GM18861 (cell line): ENCODE results near the gene PSME4.
"Not testable (repeated sequence)": the region's sequence is repeated elsewhere in the genome, so short reads cannot be mapped to it uniquely, and the experiment has no call there.

ENCODE experiments used
- ATAC-seq: cut with Tn5 transposase; IDR thresholded peaks from one replicate; pipeline ENCODE4 v1.9.1; 2021; ENCODE audit not compliant: unreplicated experiment

PSME4 gene

DNA sequence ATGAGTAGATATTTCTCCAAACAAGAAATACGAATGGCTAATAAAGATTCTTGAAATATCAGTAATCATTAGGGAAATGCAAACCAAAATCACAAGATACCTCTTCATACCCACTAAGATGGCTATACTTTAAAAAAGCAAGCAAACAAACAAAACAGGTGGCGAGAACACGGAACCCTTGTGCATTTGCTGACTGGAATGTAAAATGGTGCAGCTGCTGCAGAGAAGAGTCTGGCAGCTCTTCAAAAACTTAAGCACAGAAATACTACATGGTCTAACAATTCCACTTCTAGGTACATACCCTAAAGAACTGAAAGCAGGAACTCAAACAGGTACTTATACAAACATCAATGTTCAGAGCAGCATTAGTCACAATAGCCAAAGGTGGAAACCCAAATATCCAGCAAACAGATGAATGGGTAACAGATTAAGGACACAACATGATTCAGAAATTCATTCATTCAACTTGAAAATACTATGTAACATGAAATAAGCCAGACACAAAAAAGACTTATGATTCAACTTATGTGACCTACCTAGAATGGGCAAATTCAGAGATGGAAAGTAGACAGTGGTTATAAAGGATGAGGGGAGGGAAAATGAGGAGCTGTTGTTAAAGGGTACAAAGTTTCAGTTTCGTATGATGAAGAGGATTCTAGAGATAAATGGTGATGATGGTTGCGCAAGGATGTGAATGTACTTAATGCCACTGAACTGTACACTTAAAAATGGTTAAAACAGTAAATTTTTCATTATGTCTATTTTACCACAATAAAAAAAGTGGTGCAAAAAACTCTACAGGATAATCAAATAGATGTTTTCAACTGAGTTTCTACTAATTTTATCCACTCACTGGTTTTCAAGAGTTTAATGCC, 84.2 kb downstream of the PSME4 start:
- ATAC-seq: no peak

GRCh38 chr2:53884883-53885282, 85.9 kb downstream of the PSME4 start:
- no peak for ATAC-seq

GRCh38 chr2:53881986-53882385, 88.8 kb downstream of the PSME4 start:
- no peak for ATAC-seq

DNA sequence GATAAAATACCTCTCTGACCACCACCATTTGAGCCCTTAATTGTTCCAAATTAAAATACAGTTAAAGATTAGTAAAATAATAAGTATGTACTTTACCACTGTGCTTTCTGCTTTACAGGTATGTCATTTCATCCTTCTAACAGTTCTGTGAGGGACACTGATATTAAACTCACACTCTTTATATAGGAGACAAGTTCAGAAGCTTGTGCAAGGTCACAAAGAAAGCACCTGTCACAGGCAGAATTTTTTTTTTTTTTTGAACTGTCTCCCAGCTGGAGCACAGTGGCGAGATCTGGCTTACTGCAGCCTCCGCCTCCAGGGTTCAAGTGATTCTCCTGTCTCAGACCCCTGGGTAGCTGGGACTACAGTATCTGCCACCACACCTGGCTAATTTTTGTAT, 89.4 kb downstream of the PSME4 start:
- ATAC-seq: no peak

DNA sequence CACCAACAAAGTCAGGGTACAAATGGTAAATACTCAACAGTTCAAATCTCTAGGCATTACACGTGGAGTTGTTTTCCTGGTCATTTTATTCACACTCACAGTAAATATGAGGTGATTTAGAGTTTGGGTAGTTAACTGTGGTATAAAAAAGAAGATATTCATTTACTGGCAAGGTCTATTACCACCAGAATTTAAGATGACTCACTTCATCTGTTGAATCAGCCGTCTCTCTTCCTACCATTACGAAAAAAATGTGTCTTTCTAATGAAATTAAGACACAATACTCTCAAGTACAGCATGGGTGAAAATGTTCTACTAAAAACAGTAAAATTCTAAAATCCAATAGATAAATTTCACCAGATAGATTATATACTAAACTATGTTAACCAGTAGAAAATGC, 90.0 kb downstream of the PSME4 start:
- no peak for ATAC-seq

GRCh38 chr2:53877556-53877955, 93.2 kb downstream of the PSME4 start:
- ATAC-seq: no peak

GRCh38 chr2:53877112-53877511, 93.7 kb downstream of the PSME4 start:
- ATAC-seq: no peak

- no peak for ATAC-seq
These were observed 96.3 kb downstream of the PSME4 start for GRCh38 chr2:53874401-53874950.

DNA sequence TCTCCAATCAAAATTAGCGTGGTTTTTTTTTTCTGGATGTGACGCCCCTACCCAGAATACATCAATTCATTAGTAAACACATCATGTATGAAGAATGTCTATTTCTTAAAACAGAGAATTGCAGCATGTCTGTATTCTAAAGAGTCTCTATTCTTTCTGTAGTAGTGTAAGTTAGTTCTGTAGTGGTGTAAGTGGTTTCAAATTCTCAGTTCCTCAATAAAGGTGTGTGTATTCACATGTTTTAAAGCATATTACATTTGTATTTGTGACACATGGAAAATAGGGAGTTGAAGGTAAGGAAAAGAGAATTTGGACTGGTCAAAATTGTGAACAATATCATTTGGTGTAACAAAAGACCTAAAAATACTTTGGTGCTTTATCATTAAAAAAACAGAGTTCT, 103.0 kb downstream of the PSME4 start:
- no peak for ATAC-seq

DNA sequence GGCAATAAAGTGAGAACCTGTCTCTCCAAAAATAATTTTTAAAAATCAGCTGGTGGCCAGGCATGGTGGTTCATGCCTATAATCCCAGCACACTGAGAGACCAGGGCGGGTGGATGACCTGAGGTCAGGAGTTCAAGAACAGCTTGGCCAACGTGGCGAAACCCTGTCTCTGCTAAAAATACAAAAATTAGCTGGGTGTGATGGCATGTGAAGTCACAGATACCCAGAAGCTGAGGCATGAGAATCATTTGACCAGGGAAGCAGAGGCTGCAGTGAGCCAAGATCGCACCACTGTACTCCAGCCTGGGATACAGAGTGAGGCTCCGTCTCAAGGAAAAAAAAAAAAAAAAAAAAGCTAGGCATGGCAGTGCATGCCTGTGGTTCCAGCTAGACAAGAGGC, 103.6 kb downstream of the PSME4 start:
- ATAC-seq: no peak

DNA sequence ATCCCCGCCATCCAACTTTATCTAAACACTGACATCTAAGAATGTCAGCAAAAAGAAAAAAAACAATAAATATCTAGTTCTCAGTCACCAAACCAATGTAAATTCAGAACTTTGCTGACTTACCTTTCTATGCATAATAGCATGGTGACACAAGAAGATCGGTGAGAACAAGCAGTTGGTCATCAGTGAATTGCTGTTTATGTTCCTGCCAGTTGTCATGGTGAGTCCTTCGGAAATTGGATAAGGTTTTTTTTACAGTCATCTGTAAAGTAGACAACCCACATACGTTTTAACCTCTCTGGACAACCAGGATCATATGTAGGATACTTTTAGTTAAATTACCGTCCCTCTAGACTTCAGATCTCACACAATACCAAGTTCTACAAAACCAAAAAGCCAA, 104.8 kb downstream of the PSME4 start:
- no peak for ATAC-seq

DNA sequence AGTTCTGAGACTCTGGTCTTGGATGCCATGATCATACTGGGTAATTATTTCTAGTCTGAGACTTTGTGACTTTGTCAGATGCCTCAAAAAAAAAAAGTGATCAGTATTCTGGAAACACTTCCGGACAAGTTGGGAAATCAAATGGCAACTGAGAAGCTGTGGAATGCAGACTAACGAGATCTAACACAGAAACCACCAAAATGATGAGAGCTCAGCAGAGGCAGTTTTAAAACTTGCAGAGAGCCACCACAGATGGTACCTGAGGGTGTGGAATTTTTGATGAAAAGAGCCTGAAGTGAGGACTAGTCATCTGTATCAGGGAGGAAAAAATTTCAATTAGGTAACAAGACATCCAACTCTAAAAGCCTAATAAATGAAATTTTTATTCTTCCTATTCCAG, 105.5 kb downstream of the PSME4 start:
- ATAC-seq: no peak

- ATAC-seq: no peak
These were observed 107.1 kb downstream of the PSME4 start for GRCh38 chr2:53863538-53864227.

DNA sequence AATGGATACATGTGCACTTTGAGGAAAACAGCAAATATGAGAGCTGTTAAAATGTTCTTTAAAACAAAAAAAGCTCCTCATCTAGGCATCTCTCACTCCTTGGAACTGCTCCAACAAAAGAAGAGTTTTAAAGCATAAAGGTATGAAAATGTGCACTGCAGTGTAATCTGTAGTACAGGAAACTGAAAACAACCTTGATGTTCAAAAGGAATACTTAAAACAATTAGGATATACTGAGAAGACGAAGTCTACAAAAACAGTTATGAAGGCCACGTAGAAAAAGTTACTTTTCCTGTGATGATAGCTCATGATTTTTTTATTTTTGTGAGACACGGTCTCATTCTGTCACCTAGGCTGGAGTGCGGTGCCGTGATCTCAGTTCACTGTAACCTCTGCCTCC, 109.0 kb downstream of the PSME4 start:
- ATAC-seq: no peak

DNA sequence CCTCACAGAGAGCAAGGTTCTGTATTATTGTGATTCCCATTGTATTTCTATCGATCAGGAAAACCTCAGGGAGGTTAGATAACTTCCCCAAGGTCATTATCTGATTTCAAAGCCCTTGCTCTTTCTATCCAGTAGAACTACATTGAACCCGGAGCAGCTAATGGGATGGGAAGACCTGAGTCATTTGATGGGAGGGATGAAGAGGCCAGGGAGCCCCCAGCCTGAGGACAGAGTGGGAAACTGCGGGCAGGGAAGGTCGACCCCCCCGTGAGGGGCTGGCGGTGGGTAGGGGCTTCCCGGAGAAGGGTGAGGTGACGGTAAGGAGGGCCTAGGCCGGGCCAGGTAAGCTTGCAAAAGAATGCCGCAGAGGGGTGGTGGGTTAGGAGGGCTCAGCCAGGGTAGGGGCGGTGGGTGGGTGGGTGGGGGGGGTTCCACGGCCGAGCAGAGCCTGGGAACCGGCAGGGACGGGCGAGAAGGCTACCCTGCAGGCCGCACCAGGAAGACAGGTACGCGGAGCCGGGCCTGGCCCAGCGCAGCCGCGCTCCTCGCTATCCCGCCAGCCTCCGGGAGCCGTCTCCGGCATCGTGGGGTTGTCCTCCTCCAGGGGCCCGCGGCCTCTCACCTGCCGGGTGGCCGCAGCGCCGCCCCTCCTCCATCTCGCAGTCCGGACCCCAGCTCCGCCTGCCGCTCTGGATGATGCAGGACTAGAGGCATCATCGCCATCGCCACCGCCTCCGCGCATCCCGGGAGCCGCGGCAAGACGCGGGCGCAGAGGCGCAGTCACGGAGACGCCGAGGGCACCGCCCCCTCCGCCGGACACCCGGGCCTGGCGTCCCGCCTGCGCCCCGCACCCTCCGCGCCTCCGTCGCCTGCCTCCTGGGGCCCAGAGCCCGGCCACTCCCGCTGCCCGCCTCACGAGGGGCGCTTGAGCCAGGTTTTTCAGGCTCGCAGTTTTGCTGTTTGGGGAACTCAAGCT, 111.3 kb downstream of the PSME4 start, which contains the start of gene GPR75:
Gene GPR75 (minus strand): TSS at position 762 of the 976 bp plus-strand sequence. CDS start 5,211 bp downstream, outside the sequence.
- ATAC-seq: no peak

GRCh38 chr2:53856272-53856671, 114.5 kb downstream of the PSME4 start:
- no peak for ATAC-seq

DNA sequence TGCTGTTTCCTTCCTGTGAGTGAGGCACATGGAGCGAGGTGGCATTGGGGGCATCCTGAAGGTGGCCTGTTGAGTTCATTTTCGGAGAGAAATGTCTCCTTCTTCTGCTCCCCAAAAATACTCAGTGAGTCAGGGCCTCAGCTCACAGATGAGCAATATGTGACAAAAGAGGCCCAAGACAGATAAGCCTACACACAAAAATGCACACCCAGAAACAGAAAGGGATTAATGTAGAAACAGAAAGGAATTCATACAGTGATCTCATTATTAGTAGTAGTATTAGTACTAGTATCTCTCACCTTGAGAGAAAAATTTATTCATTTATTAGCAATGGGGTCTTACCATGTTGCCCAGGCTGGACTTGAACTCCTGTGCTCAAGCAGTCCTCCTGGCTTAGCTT, 116.1 kb downstream of the PSME4 start:
- ATAC-seq: no peak

DNA sequence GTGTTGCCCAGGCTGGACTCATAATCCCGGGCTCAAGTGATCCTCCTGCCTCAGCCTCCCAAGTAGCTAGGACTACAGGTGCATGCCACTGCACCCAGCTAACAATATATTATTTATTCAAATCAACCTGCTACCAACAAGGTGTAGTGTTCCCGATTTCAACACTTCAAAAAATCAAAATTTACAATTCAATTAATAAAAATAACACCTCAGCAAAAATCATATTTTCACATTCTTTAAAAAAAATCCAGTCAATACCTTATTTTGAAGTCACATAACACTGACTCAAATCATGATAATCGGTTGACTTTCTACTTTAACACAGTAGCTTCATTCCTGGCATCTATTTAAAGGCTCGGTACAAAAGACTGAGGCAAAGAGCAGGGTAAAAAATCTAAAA, 118.3 kb downstream of the PSME4 start:
- no peak for ATAC-seq

- not testable (repeated sequence) for ATAC-seq
These were observed 119.6 kb downstream of the PSME4 start for GRCh38 chr2:53851052-53851757.

DNA sequence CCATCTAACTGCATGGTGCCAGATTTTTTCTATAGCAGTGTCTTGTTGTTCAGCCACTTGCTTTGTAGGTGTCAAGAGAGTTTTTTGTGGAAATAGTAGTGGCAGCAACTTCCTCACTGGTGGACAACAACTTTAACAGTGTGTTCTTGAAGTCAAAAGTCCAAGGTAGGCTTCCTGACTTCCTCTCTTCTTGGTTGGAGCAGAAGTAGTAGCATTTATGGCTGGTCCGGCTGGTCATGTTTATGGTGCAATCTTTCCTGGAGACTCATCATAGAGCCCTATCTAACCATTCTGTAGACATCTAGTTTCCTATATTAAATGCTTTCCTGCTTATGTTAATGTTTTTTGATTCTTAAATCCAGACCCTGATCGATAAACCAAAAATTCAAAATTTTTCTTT, 122.7 kb downstream of the PSME4 start:
- no peak for ATAC-seq
